ENCODE data around the gene SLC22A17.

GRCh38 chr14:23398348-23398747 lies 45.7 kb upstream of the SLC22A17 start:
- no peak for TF ChIP-seq CBX5 (IDR thresholded peaks at IDR 0.05; ENCODE audit: low read depth)
- no peak for TF ChIP-seq CTCF (IDR thresholded peaks at IDR 0.05 in 2 of 3, conservative IDR thresholded peaks at IDR 0.05 in 1 of 3; ENCODE audit: control insufficient read depth in 2 of 3, extremely low read depth in 1 of 3, insufficient read depth in 1 of 3, low read depth in 3 of 3, low read length in 3 of 3)
- TF ChIP-seq CHD1 (IDR thresholded peaks at IDR 0.05; ENCODE audit: low read depth, low read length), result no peak
- no peak for TF ChIP-seq HDGF (IDR thresholded peaks at IDR 0.05)
- TF ChIP-seq POLR2A (IDR thresholded peaks at IDR 0.05; ENCODE audit: low read depth, low read length), result no peak
